Colonic mucosa (tissue), 4 donors: ENCODE data around the gene RITA1. TPM values are rescaled to one million over a fixed set of nuclear protein-coding genes. Genes with fewer than 3 reads are reported as not detected.
A peak's percentile ranks its signal among the peaks of the same experiment; 100 is the strongest.

Experiments used
- DNase-seq: peaks from one replicate; pipeline ENCODE4 v3.0.0-alpha.2; 2020
- H3K27ac ChIP-seq: fragments of 200-600 bp; one replicate; pipeline ENCODE4 v1.8.0; 2021
- H3K27me3 ChIP-seq: fragments of 200-600 bp; one replicate; pipeline ENCODE4 v1.8.0; 2021
- H3K36me3 ChIP-seq: fragments of 200-600 bp; one replicate; pipeline ENCODE4 v1.8.0; 2021
- H3K4me1 ChIP-seq: fragments of 200-600 bp; one replicate; pipeline ENCODE4 v1.8.0; 2021; ENCODE audit warnings: mild to moderate bottlenecking
- H3K4me3 ChIP-seq: fragments of 200-600 bp; one replicate; pipeline ENCODE4 v1.8.0; 2021
- H3K9ac ChIP-seq, 2 donors: one replicate each; pipeline ENCODE4 v1.7.0; 2013; ENCODE audit warnings: control low read depth in 2 of 2, low read depth in 2 of 2, low read length in 2 of 2
- H3K9me3 ChIP-seq: fragments of 200-600 bp; one replicate; pipeline ENCODE4 v1.8.0; 2021
- CTCF ChIP-seq: fragments of 200-600 bp; IDR thresholded peaks from one replicate; pipeline ENCODE4 v1.8.0; 2022; ENCODE audit warnings: antibody characterized with exemption, mild to moderate bottlenecking
- intact Hi-C: fragments of 100-400 bp; cut with DNase I; formaldehyde crosslinking; loops from one replicate; pipeline ENCODE4 v1.14.1; 2022
- total RNA-seq, 2 donors: library from RNA; stranded (reverse); fragmentation: NEBNext Ultra II Directional in 1 of 2; extraction: Animal tissue kit (Norgen Biotek cat#: 25700) in 1 of 2; gene quantifications; one replicate each; pipeline ENCODE4 v1.2.1, GENCODE V29; 2021
- donor health status: healthy.
- donor health status: DM: no; HTN: no; CAD: no.
- donor health status: DM: no; HTN: no; CAD: no.

The RITA1 gene
- total RNA-seq, 2 donors from 2014 or later = 13.9 to 26.9 TPM

GRCh38 chr12:113144806-113145205, 40.7 kb upstream of the RITA1 start:
- Histone ChIP-seq H3K9me3 (no peaks in the 10 kb centered on the region), H3K27me3 (no peaks in the 10 kb centered on the region), H3K4me1 (peaks cover 4% of the 10 kb centered on the region), H3K4me3 (no peak overlapping the region), H3K36me3 (no peaks in the 10 kb centered on the region), H3K9ac (no peak overlapping the region), H3K27ac (no peak overlapping the region)
- DNase-seq = no peak
- no peak for TF ChIP-seq CTCF
- intact Hi-C loops = no loop called here

GRCh38 chr12:113145720-113146551, 39.6 kb upstream of the RITA1 start:
- Histone ChIP-seq H3K27ac (no peak overlapping the region), H3K27me3 (no peaks in the 10 kb centered on the region), H3K36me3 (no peaks in the 10 kb centered on the region)

GRCh38 chr12:113146999-113147398, 38.5 kb upstream of the RITA1 start:
- no peak overlapping the region for H3K9ac ChIP-seq
- H3K36me3 ChIP-seq = no peaks in the 10 kb centered on the region
- no peak overlapping the region for H3K27ac ChIP-seq
- no peaks in the 10 kb centered on the region for H3K27me3 ChIP-seq
- H3K4me1 ChIP-seq = peaks cover 6% of the 10 kb centered on the region
- no peak overlapping the region for H3K4me3 ChIP-seq
- H3K9me3 ChIP-seq = no peaks in the 10 kb centered on the region
- intact Hi-C loops = no loop called here
- DNase-seq = no peak
- no peak for TF ChIP-seq CTCF

More at GRCh38 chr12:113145720-113146551, 39.6 kb upstream of the RITA1 start:
- peaks cover 6% of the 10 kb centered on the region for H3K4me1 ChIP-seq
- H3K4me3 ChIP-seq = no peak overlapping the region
- no peaks in the 10 kb centered on the region for H3K9me3 ChIP-seq
- no peak for TF ChIP-seq CTCF
- no peak for DNase-seq
- no peak overlapping the region for H3K9ac ChIP-seq
- intact Hi-C loops = no loop called here

GRCh38 chr12:113149361-113150150, 36.0 kb upstream of the RITA1 start, which contains the start of gene CFAP73:
TSS of gene CFAP73 (plus strand) at chr12:113149724. CDS start at chr12:113149858, 134 bp downstream.
- Histone ChIP-seq H3K4me1 (peaks cover 7% of the 10 kb centered on the region), H3K9ac (peak within 1 kb of the TSS in 1 of 2 donors; percentile 59), H3K9me3 (no peaks in the 10 kb centered on the region), H3K27me3 (peaks cover 9% of the 10 kb centered on the region), H3K36me3 (no peaks in the 10 kb centered on the region), H3K4me3 (no peak within 1 kb of the TSS), H3K27ac (no peak within 1 kb of the TSS)
- intact Hi-C loops = loop anchor here (5.0 to 10.0 kb wide), 2 partner anchors 55 to 97 kb away; no protein-coding TSS in a partner anchor
- TF ChIP-seq CTCF = no peak
- peak; percentile 60 for DNase-seq

GRCh38 chr12:113151655-113152054, 33.9 kb upstream of the RITA1 start:
- peaks cover 14% of the 10 kb centered on the region for H3K27me3 ChIP-seq
- no peak overlapping the region for H3K27ac ChIP-seq
- H3K4me1 ChIP-seq = peaks cover 9% of the 10 kb centered on the region
- no peak overlapping the region for H3K4me3 ChIP-seq
- intact Hi-C loops = loop anchor here (5.0 to 10.0 kb wide), 2 partner anchors 57 to 99 kb away; no protein-coding TSS in a partner anchor
- no peak for TF ChIP-seq CTCF
- H3K9me3 ChIP-seq = no peaks in the 10 kb centered on the region
- no peak for DNase-seq
- H3K36me3 ChIP-seq = no peaks in the 10 kb centered on the region
- H3K9ac ChIP-seq = no peak overlapping the region
